ENCODE data around the gene SMAD3.

DNA sequence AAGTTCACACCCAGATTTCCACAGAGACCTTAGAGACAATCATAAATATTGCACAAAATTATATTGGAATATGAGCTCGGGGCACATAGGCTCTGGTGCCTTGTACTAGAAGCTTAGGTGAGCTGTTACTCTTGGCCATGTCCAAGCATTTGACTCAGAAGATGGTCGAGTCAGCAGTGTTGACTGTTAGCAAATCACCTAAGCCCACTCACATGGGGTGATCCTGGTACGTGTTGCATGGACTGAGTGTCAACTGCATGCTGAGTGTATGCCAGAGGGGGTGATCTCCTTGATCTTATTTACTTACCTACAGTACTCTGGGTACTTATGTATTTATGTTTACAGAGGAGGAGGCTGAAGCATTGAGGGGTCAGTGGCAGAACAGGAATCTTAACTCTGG is 14.0 kb downstream of the SMAD3 start:
- no peak for TF ChIP-seq YY1 (IDR thresholded peaks at IDR 0.05; ENCODE audit: extremely low read depth, insufficient replicate concordance, low read depth, low read length)
- no peak for TF ChIP-seq POLR2A (IDR thresholded peaks at IDR 0.05; ENCODE audit: borderline replicate concordance, extremely low read depth, insufficient read depth, insufficient read length)
- no peak for TF ChIP-seq EZH2 (IDR thresholded peaks at IDR 0.05)
- TF ChIP-seq, protein P1, sequence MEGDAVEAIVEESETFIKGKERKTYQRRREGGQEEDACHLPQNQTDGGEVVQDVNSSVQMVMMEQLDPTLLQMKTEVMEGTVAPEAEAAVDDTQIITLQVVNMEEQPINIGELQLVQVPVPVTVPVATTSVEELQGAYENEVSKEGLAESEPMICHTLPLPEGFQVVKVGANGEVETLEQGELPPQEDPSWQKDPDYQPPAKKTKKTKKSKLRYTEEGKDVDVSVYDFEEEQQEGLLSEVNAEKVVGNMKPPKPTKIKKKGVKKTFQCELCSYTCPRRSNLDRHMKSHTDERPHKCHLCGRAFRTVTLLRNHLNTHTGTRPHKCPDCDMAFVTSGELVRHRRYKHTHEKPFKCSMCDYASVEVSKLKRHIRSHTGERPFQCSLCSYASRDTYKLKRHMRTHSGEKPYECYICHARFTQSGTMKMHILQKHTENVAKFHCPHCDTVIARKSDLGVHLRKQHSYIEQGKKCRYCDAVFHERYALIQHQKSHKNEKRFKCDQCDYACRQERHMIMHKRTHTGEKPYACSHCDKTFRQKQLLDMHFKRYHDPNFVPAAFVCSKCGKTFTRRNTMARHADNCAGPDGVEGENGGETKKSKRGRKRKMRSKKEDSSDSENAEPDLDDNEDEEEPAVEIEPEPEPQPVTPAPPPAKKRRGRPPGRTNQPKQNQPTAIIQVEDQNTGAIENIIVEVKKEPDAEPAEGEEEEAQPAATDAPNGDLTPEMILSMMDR (IDR thresholded peaks at IDR 0.05 in 2 of 3, conservative IDR thresholded peaks at IDR 0.05 in 1 of 3; ENCODE audit: borderline replicate concordance in 1 of 3, insufficient read depth in 1 of 3, low read depth in 2 of 3, low read length in 2 of 3), result no peak
- TF ChIP-seq, protein P2, sequence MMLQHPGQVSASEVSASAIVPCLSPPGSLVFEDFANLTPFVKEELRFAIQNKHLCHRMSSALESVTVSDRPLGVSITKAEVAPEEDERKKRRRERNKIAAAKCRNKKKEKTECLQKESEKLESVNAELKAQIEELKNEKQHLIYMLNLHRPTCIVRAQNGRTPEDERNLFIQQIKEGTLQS (IDR thresholded peaks at IDR 0.05), result no peak
- no peak for TF ChIP-seq RAD21 (IDR thresholded peaks at IDR 0.05; ENCODE audit: low read depth)
- TF ChIP-seq EGR1 (IDR thresholded peaks at IDR 0.05; ENCODE audit: low read depth), result no peak
- no peak for TF ChIP-seq EZH2phosphoT487 (IDR thresholded peaks at IDR 0.05; ENCODE audit: borderline replicate concordance)
